ENCODE results near the gene BTBD10. TPM values are rescaled to one million over a fixed set of nuclear protein-coding genes. Genes with fewer than 3 reads are reported as not detected.

Gene BTBD10
- total RNA-seq, 1 donor from 2014 or later: 126 TPM

DNA sequence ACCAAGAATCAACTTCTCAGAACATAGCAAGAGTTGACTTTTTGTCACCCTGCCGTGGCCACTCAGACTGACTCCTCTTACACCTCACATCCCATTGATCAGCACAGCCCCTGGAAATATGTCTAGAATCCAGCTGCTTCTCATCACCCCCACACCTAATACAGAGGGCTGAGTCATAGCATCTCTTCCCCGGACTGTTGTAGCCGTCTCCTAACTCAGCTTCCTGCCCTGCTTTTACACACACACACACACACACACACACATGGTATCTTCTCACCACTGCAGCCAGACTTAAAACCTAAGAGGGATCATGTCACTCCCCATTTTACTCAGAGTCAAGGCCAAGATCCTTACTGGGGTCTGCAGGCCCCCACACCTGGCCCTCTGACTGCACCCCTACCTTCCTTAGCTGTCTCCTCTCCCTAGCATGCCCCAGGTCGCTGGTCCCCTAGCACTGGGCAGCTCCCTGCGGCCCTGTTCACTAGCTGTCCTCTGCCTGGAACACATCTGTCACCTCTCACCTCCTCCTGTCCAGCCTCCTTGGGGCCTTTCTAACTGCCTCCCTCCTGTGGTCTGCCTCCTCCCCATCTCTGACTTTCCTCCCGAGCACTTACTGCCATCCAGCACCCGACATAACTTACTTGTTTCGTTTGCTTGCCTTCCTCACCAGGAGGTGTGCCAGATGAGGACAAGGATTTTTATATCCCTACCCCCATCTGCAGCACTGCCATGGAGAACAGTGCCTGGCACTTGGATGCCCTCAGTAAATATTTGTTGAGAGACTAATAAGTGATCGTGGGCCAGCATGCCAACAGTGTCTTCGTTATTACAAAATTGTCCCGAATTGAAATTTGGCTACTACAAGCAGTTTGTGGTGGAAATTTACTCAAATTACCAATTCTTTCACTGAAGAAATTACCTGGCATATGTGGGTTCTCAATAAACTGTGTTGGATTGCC is 123.5 kb downstream of the BTBD10 start:
- DNase-seq (ENCODE audit: low read depth): peak; percentile 91

DNA sequence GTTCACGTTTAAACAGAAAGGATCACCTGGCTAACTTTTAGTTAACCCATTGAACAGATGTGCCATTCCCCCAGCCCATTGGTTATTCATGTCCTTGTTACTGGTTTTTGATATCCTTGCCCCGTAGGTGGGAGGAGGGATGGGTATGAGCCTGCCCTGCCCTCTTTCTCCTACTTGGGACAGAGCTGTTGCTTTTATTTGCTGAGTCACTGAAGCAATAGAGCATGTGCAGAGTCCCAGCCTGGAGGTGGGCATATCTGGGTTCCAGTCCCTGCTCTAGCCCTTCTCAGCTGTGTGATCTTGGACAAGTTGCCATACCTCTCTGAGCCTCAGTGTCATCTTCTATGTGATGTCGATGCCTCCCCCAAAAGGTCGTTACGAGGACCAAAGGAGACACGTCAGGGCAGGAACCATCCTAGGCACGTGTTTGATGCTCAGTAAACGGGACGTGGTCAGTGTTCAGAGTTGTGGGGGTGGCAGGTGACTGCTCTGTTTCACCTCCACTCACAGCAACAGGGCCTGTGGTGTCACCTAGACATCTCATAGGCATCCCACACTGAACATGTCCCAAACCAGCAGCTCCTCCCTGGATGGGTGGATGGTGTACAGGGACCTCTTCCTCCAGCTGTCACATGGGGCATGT is 124.5 kb downstream of the BTBD10 start:
- DNase-seq (ENCODE audit: low read depth): peak; percentile 68

DNA sequence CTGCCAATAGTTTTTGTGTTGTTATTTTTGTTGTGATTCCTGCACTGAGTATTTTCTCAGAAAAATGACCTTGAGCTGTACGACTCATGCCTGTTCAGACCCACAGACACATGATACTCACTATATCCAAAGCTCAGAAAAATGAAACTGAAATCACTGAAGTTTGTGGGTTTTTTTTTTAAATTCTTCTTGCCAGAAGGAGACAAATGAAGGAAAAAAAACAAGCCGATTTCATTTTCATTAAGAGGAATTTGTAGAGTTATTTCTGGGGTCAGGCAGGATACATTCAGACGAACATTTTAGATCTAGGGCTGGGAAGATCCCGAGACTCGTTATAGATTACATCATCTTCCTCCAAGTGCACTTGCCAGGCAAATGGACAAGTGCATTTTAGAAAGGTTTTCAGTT is 125.0 kb downstream of the BTBD10 start:
- peak; percentile 76 for DNase-seq (ENCODE audit: low read depth)

Other genes with a start within 250 kb of the BTBD10 start
- 17.2 and 20.7 TPM in 2 replicates for gene BMAL1, start 185.4 kb downstream of the BTBD10 start, total RNA-seq
- not detected in 2 replicates for gene PTH, start 32.8 kb upstream of the BTBD10 start, total RNA-seq
- gene FAR1, start 205.4 kb upstream of the BTBD10 start, total RNA-seq: 41.0 and 81.3 TPM in 2 replicates

All from renal cortical epithelial cell (primary cell).